H9 (cell line): ENCODE data around the gene ATXN3L. TPM values are rescaled to one million over a fixed set of nuclear protein-coding genes. Genes with fewer than 3 reads are reported as not detected.

Experiments used
- DNase-seq: peaks from one replicate; pipeline ENCODE4 v3.0.0-alpha.2; 2017
- H2AFZ ChIP-seq: one replicate; pipeline ENCODE4 v1.6.1; 2013; ENCODE audit warnings: mild to moderate bottlenecking, low read length, control low read depth, moderate library complexity
- H2AK5ac ChIP-seq: 2 replicates; pipeline ENCODE4 v1.6.1; 2013; ENCODE audit warnings: low read length, control low read depth, mixed read lengths; ENCODE audit not compliant: insufficient read length
- H2BK120ac ChIP-seq: one replicate; pipeline ENCODE4 v1.6.1; 2013; ENCODE audit warnings: low read depth, mild to moderate bottlenecking, low read length, control low read depth, inconsistent platforms; ENCODE audit not compliant: poor library complexity, severe bottlenecking
- H2BK12ac ChIP-seq: 2 replicates; pipeline ENCODE4 v1.6.1; 2013; ENCODE audit warnings: low read length, control low read depth, mixed read lengths, low read depth; ENCODE audit not compliant: insufficient read length
- H2BK15ac ChIP-seq: 2 replicates; pipeline ENCODE4 v1.6.1; 2013; ENCODE audit warnings: low read depth, low read length, control low read depth
- H2BK20ac ChIP-seq: one replicate; pipeline ENCODE4 v1.6.1; 2013; ENCODE audit warnings: low read depth, mild to moderate bottlenecking, low read length, control low read depth, inconsistent platforms; ENCODE audit not compliant: poor library complexity, severe bottlenecking
- H2BK5ac ChIP-seq: 2 replicates; pipeline ENCODE4 v1.6.1; 2013; ENCODE audit warnings: low read length, control low read depth, mixed read lengths; ENCODE audit not compliant: insufficient read length
- H3K14ac ChIP-seq: 2 replicates; pipeline ENCODE4 v1.6.1; 2013; ENCODE audit warnings: low read length, control low read depth; ENCODE audit not compliant: insufficient read depth
- H3K18ac ChIP-seq: 2 replicates; pipeline ENCODE4 v1.6.1; 2013; ENCODE audit warnings: low read depth, mild to moderate bottlenecking, mixed read lengths, low read length, control low read depth; ENCODE audit not compliant: insufficient read length
- H3K23ac ChIP-seq: 2 replicates; pipeline ENCODE4 v1.6.1; 2013; ENCODE audit warnings: low read length, control low read depth, mixed read lengths, low read depth; ENCODE audit not compliant: insufficient read length
- H3K23me2 ChIP-seq: 2 replicates; pipeline ENCODE4 v1.6.1; 2013; ENCODE audit warnings: low read depth, mild to moderate bottlenecking, mixed read lengths, low read length, control low read depth; ENCODE audit not compliant: insufficient read length, poor library complexity, severe bottlenecking
- H3K27ac ChIP-seq: 2 replicates; pipeline ENCODE4 v1.5.1; 2013; ENCODE audit warnings: low read length, control low read depth, mixed read lengths, low read depth; ENCODE audit not compliant: insufficient read length
- H3K27me3 ChIP-seq: 2 replicates; pipeline ENCODE4 v1.6.1; 2013; ENCODE audit warnings: low read length, control low read depth, inconsistent platforms; ENCODE audit not compliant: insufficient read depth
- H3K4ac ChIP-seq: 2 replicates; pipeline ENCODE4 v1.6.1; 2013; ENCODE audit warnings: low read depth, mild to moderate bottlenecking, control low read depth, inconsistent platforms, low read length, moderate library complexity
- H3K4me1 ChIP-seq: 2 replicates; pipeline ENCODE4 v1.6.1; 2013; ENCODE audit warnings: low read length, control low read depth, inconsistent platforms; ENCODE audit not compliant: insufficient read depth
- H3K4me2 ChIP-seq: 2 replicates; pipeline ENCODE4 v1.6.1; 2013; ENCODE audit warnings: low read length, control low read depth, mixed read lengths; ENCODE audit not compliant: insufficient read length, insufficient read depth
- H3K56ac ChIP-seq: 2 replicates; pipeline ENCODE4 v1.6.1; 2013; ENCODE audit warnings: low read depth, mild to moderate bottlenecking, mixed read lengths, low read length, control low read depth; ENCODE audit not compliant: insufficient read length
- H3K79me1 ChIP-seq: 2 replicates; pipeline ENCODE4 v1.6.1; 2013; ENCODE audit warnings: low read depth, mild to moderate bottlenecking, moderate library complexity, low read length, control low read depth, inconsistent platforms; ENCODE audit not compliant: insufficient read depth, poor library complexity, severe bottlenecking
- H3K79me2 ChIP-seq: 2 replicates; pipeline ENCODE4 v1.6.1; 2013; ENCODE audit warnings: low read length, control low read depth, inconsistent platforms; ENCODE audit not compliant: insufficient read depth
- H3K9ac ChIP-seq: 2 replicates; pipeline ENCODE4 v1.6.1; 2013; ENCODE audit warnings: low read length, control low read depth, mixed read lengths; ENCODE audit not compliant: insufficient read length; ENCODE audit errors: extremely low read depth
- H3K9me3 ChIP-seq: one replicate; pipeline ENCODE4 v1.6.1; 2013; ENCODE audit warnings: low read depth, low read length, inconsistent platforms; ENCODE audit not compliant: control insufficient read depth
- H3T11ph ChIP-seq: one replicate; pipeline ENCODE4 v1.6.1; 2013; ENCODE audit warnings: mild to moderate bottlenecking, low read length, control low read depth, inconsistent platforms
- H4K20me1 ChIP-seq: one replicate; pipeline ENCODE4 v1.6.1; 2013; ENCODE audit not compliant: control insufficient read depth, insufficient read length, insufficient read depth
- H4K5ac ChIP-seq: 2 replicates; pipeline ENCODE4 v1.6.1; 2013; ENCODE audit warnings: low read depth, mild to moderate bottlenecking, mixed read lengths, low read length, control low read depth; ENCODE audit not compliant: insufficient read length
- H4K8ac ChIP-seq: replicated peaks from 2 replicates; pipeline ENCODE4 v1.6.1; 2013; ENCODE audit warnings: low read length, control low read depth, mixed read lengths, low read depth; ENCODE audit not compliant: insufficient read length
- H4K91ac ChIP-seq: 2 replicates; pipeline ENCODE4 v1.6.1; 2013; ENCODE audit warnings: low read depth, mild to moderate bottlenecking, moderate library complexity, mixed read lengths, low read length, control low read depth; ENCODE audit not compliant: insufficient read length
- H3K27ac Mint-ChIP-seq, 3 experiments: 2 replicates in 2 of 3; 3 replicates in 1 of 3; pipeline ENCODE4 v1.8.0; 2020 to 2021; ENCODE audit warnings: mixed read lengths in 3 of 3, mild to moderate bottlenecking in 1 of 3, moderate library complexity in 1 of 3
- H3K27me3 Mint-ChIP-seq: 2 replicates; pipeline ENCODE4 v1.8.0; 2021; ENCODE audit warnings: low read depth, mild to moderate bottlenecking, moderate library complexity, mixed read lengths
- H3K36me3 Mint-ChIP-seq, 3 experiments: 2 replicates in 2 of 3; 3 replicates in 1 of 3; pipeline ENCODE4 v1.8.0; 2020 to 2021; ENCODE audit warnings: low read depth in 3 of 3, mixed read lengths in 3 of 3; ENCODE audit not compliant: insufficient read depth in 1 of 3
- H3K4me1 Mint-ChIP-seq, 2 experiments: 2 replicates each; pipeline ENCODE4 v1.8.0; 2020; ENCODE audit warnings: mixed read lengths in 2 of 2
- H3K4me3 Mint-ChIP-seq, 2 experiments: 2 replicates in 1 of 2; 3 replicates in 1 of 2; pipeline ENCODE4 v1.8.0; 2020 to 2021; ENCODE audit warnings: mild to moderate bottlenecking in 2 of 2, mixed read lengths in 2 of 2, moderate library complexity in 1 of 2
- H3K9me3 Mint-ChIP-seq, 2 experiments: 2 replicates in 1 of 2; 3 replicates in 1 of 2; pipeline ENCODE4 v1.8.0; 2020; ENCODE audit warnings: mild to moderate bottlenecking in 2 of 2, mixed read lengths in 2 of 2, moderate library complexity in 1 of 2
- WGBS: extraction: QIAGEN DNeasy Blood & Tissue Kit; methylation state at CpG from one replicate; pipeline ENCODE4 v1.1.7; 2013; ENCODE audit warnings: missing lambda C conversion rate, low lambda C conversion rate, mixed read lengths; ENCODE audit not compliant: insufficient read length; ENCODE audit errors: extremely low coverage; 5-methylcytosine and 5-hydroxymethylcytosine counted together
- total RNA-seq: library from RNA; stranded (reverse); gene quantifications from 2 replicates; pipeline ENCODE4 v1.2.1, GENCODE V29; 2021
- TF ChIP-seq, protein P1 (sequence below): fragments of 200-600 bp; sonication (generic); conservative IDR thresholded peaks from 3 replicates; pipeline ENCODE4 v1.8.0; 2021; ENCODE audit warnings: antibody characterized with exemption, mild to moderate bottlenecking

Gene ATXN3L
- total RNA-seq, 1 experiment from 2014 or later = not detected

DNA sequence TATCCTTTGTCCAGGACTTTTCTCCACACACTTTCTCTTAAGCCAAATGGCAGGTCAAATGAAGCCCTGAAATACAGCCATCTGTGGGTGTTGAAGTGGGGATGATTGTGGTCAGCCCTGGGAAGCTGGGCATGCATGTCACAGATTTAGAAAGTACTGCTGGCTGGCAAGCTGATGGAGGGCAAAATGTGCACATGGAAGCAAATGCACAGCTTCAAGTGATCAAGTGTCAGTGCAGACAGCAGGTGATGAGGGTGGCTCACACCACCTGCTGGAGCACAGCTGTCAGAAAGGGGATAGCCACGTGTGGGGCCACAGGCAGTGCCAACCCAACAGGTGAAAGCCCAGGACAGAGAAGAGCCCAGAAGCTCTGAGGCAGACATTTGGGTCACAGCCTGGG is 40.3 kb upstream of the ATXN3L start:
- no peak overlapping the region for H3T11ph ChIP-seq
- TF ChIP-seq, protein P1, sequence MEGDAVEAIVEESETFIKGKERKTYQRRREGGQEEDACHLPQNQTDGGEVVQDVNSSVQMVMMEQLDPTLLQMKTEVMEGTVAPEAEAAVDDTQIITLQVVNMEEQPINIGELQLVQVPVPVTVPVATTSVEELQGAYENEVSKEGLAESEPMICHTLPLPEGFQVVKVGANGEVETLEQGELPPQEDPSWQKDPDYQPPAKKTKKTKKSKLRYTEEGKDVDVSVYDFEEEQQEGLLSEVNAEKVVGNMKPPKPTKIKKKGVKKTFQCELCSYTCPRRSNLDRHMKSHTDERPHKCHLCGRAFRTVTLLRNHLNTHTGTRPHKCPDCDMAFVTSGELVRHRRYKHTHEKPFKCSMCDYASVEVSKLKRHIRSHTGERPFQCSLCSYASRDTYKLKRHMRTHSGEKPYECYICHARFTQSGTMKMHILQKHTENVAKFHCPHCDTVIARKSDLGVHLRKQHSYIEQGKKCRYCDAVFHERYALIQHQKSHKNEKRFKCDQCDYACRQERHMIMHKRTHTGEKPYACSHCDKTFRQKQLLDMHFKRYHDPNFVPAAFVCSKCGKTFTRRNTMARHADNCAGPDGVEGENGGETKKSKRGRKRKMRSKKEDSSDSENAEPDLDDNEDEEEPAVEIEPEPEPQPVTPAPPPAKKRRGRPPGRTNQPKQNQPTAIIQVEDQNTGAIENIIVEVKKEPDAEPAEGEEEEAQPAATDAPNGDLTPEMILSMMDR = no peak
- no peak for DNase-seq
- Mint-ChIP-seq H3K27me3 (no peaks in the 10 kb centered on the region), H3K4me1 (peaks cover 4 to 5% of the 10 kb centered on the region in 2 experiments; a peak in 2 of 4 replicates), H3K9me3 (peaks cover 44 to 50% of the 10 kb centered on the region in 2 experiments), H3K27ac (no peak overlapping the region; a peak in 1 of 7 replicates), H3K4me3 (no peak overlapping the region), H3K36me3 (peaks cover 0 to 2% (median 0%) of the 10 kb centered on the region in 3 experiments; a peak in 2 of 7 replicates)
- H3K56ac ChIP-seq = no peak overlapping the region
- no peak overlapping the region for H3K4ac ChIP-seq
- H4K8ac ChIP-seq = no peak overlapping the region
- H2AK5ac ChIP-seq = no peak overlapping the region
- H3K27me3 ChIP-seq = no peaks in the 10 kb centered on the region
- H2AFZ ChIP-seq = no peak overlapping the region
- no peaks in the 10 kb centered on the region for H3K4me1 ChIP-seq
- H4K5ac ChIP-seq = no peak overlapping the region
- H3K18ac ChIP-seq = peak overlapping the region; percentile 11
- H3K79me1 ChIP-seq = no peaks in the 10 kb centered on the region
- no peak overlapping the region for H2BK20ac ChIP-seq
- H4K20me1 ChIP-seq = no peaks in the 10 kb centered on the region
- no peak overlapping the region for H3K23ac ChIP-seq
- H2BK15ac ChIP-seq = no peak overlapping the region
- no peak overlapping the region for H2BK5ac ChIP-seq
- H3K79me2 ChIP-seq = no peaks in the 10 kb centered on the region
- H3K23me2 ChIP-seq = no peaks in the 10 kb centered on the region
- no peak overlapping the region for H3K27ac ChIP-seq
- no peak overlapping the region for H2BK120ac ChIP-seq
- H2BK12ac ChIP-seq = no peak overlapping the region
- WGBS = no CpG with 5 or more reads among the region's 1 CpG
- no peak overlapping the region for H3K14ac ChIP-seq
- no peaks in the 10 kb centered on the region for H3K9me3 ChIP-seq
- no peak overlapping the region for H3K4me2 ChIP-seq
- no peak overlapping the region for H4K91ac ChIP-seq
- H3K9ac ChIP-seq = no peak overlapping the region
